K562 (cell line): ENCODE data around the gene MKNK1. TPM values are rescaled to one million over a fixed set of nuclear protein-coding genes. Genes with fewer than 3 reads are reported as not detected.

Experiments used
- AFF4 ChIP-seq: sonication (generic); formaldehyde crosslinking; IDR thresholded peaks from 2 replicates; pipeline ENCODE4 v1.8.0; 2023; ENCODE audit warnings: mild to moderate bottlenecking, missing genetic modification reagents
- BCL6 ChIP-seq: fragments of 250-450 bp; sonication (Bioruptor Pico); IDR thresholded peaks from 2 replicates; pipeline ENCODE4 v1.4.0; 2020
- FOXO4 ChIP-seq: fragments of 450-650 bp; formaldehyde crosslinking; IDR thresholded peaks from 2 replicates; pipeline ENCODE4 v1.4.0; 2020; ENCODE audit warnings: mild to moderate bottlenecking, moderate library complexity
- HDAC1 ChIP-seq, 2 experiments: fragments of 450-650 bp; IDR thresholded peaks; 2 replicates each; pipeline ENCODE4 v1.6.1; 2016 to 2017; ENCODE audit warnings: inconsistent platforms in 1 of 2, mild to moderate bottlenecking in 1 of 2, moderate library complexity in 1 of 2
- JUNB ChIP-seq: fragments of 450-650 bp; formaldehyde crosslinking; conservative IDR thresholded peaks from 2 replicates; pipeline ENCODE4 v1.4.0; 2020; ENCODE audit warnings: mild to moderate bottlenecking
- MYC ChIP-seq, 2 experiments: fragments of 250-450 bp in 1 of 2; sonication (Bioruptor Pico) in 1 of 2; IDR thresholded peaks; 2 replicates each; pipeline versions ENCODE4 v1.5.1 to v1.6.1; 2012 to 2021; ENCODE audit warnings: low read depth in 2 of 2, borderline replicate concordance in 1 of 2, improper control_type of control experiment in 1 of 2, low read length in 1 of 2, mild to moderate bottlenecking in 1 of 2, moderate library complexity in 1 of 2
- NR0B1 ChIP-seq: fragments of 450-650 bp; IDR thresholded peaks from one replicate; pipeline ENCODE4 v1.6.1; 2018; ENCODE audit warnings: mild to moderate bottlenecking, moderate library complexity; ENCODE audit not compliant: partially characterized antibody
- RREB1 ChIP-seq: fragments of 250-450 bp; sonication (Bioruptor Pico); IDR thresholded peaks from 2 replicates; pipeline ENCODE4 v1.4.0; 2020
- U2AF1 ChIP-seq: fragments of 200-400 bp; formaldehyde crosslinking; optimal IDR thresholded peaks from 2 replicates; pipeline ENCODE3; 2017; ENCODE audit warnings: mild to moderate bottlenecking, low read depth, low read length, moderate library complexity
- ZBTB1 ChIP-seq: sonication (generic); formaldehyde crosslinking; IDR thresholded peaks from 2 replicates; pipeline ENCODE4 v1.8.1; 2023; ENCODE audit warnings: missing genetic modification reagents, low read depth, mild to moderate bottlenecking, borderline replicate concordance
- ZKSCAN8 ChIP-seq: fragments of 200-800 bp; sonication (Bioruptor generic); IDR thresholded peaks from 2 replicates; pipeline ENCODE4 v1.6.1; 2016; ENCODE audit warnings: missing genetic modification characterization, missing compliant biosample characterization
- ZNF165 ChIP-seq: fragments of 250-450 bp; sonication (Bioruptor Pico); IDR thresholded peaks from 2 replicates; pipeline ENCODE4 v1.4.0; 2020; ENCODE audit warnings: borderline replicate concordance
- ZNF561 ChIP-seq: fragments of 450-650 bp; formaldehyde crosslinking; conservative IDR thresholded peaks from 2 replicates; pipeline ENCODE4 v1.4.0; 2020; ENCODE audit warnings: mild to moderate bottlenecking, moderate library complexity
- ZSCAN32 ChIP-seq: fragments of 450-650 bp; formaldehyde crosslinking; IDR thresholded peaks from 2 replicates; pipeline ENCODE4 v1.4.0; 2020; ENCODE audit warnings: mild to moderate bottlenecking, moderate library complexity
- polyA plus RNA-seq, 8 experiments: library from polyadenylated mRNA; depleted of rRNA in 4 of 8; stranded (reverse) in 5 of 8; unstranded in 3 of 8; fragments of >200 nt; fragmentation: Nextera tagmentation in 2 of 8; fragmentation: Illumina TruSeq in 1 of 8; extraction: Ambion mirVana in 2 of 8; extraction: Trizol in 1 of 8; gene quantifications; 2 replicates each; pipeline versions ENCODE4 v1.2.1 to v1.2.3, GENCODE V29; 2011 to 2014; ENCODE audit warnings: inconsistent platforms in 1 of 8, missing spikeins in 1 of 8
- total RNA-seq, 7 experiments: library from RNA; depleted of rRNA in 6 of 7; stranded (reverse); fragments of >200 nt in 6 of 7; fragmentation: Illumina TruSeq in 2 of 7; extraction: Trizol in 2 of 7; gene quantifications; 2 replicates each; pipeline versions ENCODE4 v1.2.1 to v1.2.3, GENCODE V29; 2011 to 2021; ENCODE audit warnings: low replicate concordance in 1 of 7

Gene MKNK1
- total and polyA plus RNA-seq, 9 of the 15 experiments (the other 6 are each of a cell fraction or from before 2014, with no cell fraction given) = 27.7 to 51.3 (median 43.7) TPM

GRCh38 chr1:46544561-46545240 lies 59.4 kb downstream of the MKNK1 start (continued):
- TF ChIP-seq FOXO4 (no peak), JUNB (CRISPR knock-in tag) (no peak), HDAC1 (IDR thresholded peaks at IDR 0.05) (peak in 1 of 2 experiments; percentile 85; a peak in 2 of 4 replicates), BCL6 (peak; percentile 74; the same call in 1 of the 2 replicates), NR0B1 (no peak), U2AF1 (no peak), ZNF561 (CRISPR knock-in tag) (no peak), ZNF165 (CRISPR knock-in tag) (peak; percentile 69; the same call in 1 of the 2 replicates), AFF4 (CRISPR knock-in tag) (no peak), ZBTB1 (CRISPR knock-in tag) (no peak), RREB1 (CRISPR knock-in tag) (peak; percentile 90), ZSCAN32 (CRISPR knock-in tag) (no peak), MYC (IDR thresholded peaks at IDR 0.05; ENCODE audit: low read depth, low read length) (peak; percentile 69; the same call in 1 of the 2 replicates), MYC (CRISPR knock-in tag; IDR thresholded peaks at IDR 0.05; ENCODE audit: borderline replicate concordance, low read depth) (no peak), ZKSCAN8 (CRISPR knock-in tag) (peak; percentile 63; the same call in 1 of the 2 replicates)
